Activated CD4-positive, alpha-beta T cell treated with anti-CD3 and anti-CD28 coated beads, Interleukin-2, amount 50 U/mL, for 1 hour (primary cell): ENCODE results near the gene IKBIP.
"Not testable (repeated sequence)": the region's sequence is repeated elsewhere in the genome, so short reads cannot be mapped to it uniquely, and the experiment has no call there.

Source experiments
- DNase-seq: peaks from one replicate; pipeline ENCODE4 v3.0.0-alpha.2; 2020

IKBIP gene

GRCh38 chr12:98644712-98645571 is at the start of gene IKBIP, which contains the start of gene APAF1:
IKBIP (minus strand) TSS chr12:98644788; CDS start chr12:98644701, 87 bp downstream.
APAF1 (plus strand) TSS chr12:98645290; CDS start chr12:98648360, 3,070 bp downstream.
- peak; percentile 96 for DNase-seq

GRCh38 chr12:98691351-98691750 is 46.8 kb upstream of the IKBIP start:
- DNase-seq, result no peak

GRCh38 chr12:98686603-98687002 is 42.0 kb upstream of the IKBIP start:
- no peak for DNase-seq

GRCh38 chr12:98684199-98684598 is 39.6 kb upstream of the IKBIP start:
- no peak for DNase-seq

- DNase-seq, result no peak
Observed at GRCh38 chr12:98679611-98680005, 35.0 kb upstream of the IKBIP start.

- DNase-seq, result no peak
Observed at GRCh38 chr12:98678946-98679610, 34.5 kb upstream of the IKBIP start.

- DNase-seq, result no peak
Observed at GRCh38 chr12:98678236-98678945, 33.8 kb upstream of the IKBIP start.

- DNase-seq, result no peak
Observed at GRCh38 chr12:98674841-98675240, 30.3 kb upstream of the IKBIP start.

- no peak for DNase-seq
Observed at GRCh38 chr12:98671459-98671858, 26.9 kb upstream of the IKBIP start.

- no peak for DNase-seq
Observed at GRCh38 chr12:98669751-98670150, 25.2 kb upstream of the IKBIP start.

- no peak for DNase-seq
Observed at GRCh38 chr12:98660521-98660920, 15.9 kb upstream of the IKBIP start.

GRCh38 chr12:98656289-98657101 is 11.9 kb upstream of the IKBIP start:
- no peak for DNase-seq

- no peak for DNase-seq
Observed at GRCh38 chr12:98653866-98654493, 9.4 kb upstream of the IKBIP start.

- no peak for DNase-seq
Observed at GRCh38 chr12:98651328-98651727, 6.7 kb upstream of the IKBIP start.

GRCh38 chr12:98646294-98647090 is 1.9 kb upstream of the IKBIP start:
- no peak for DNase-seq

GRCh38 chr12:98645572-98646067 is 1.0 kb upstream of the IKBIP start:
- peak; percentile 8 for DNase-seq

GRCh38 chr12:98644433-98644711 is 216 bp downstream of the IKBIP start:
- DNase-seq, result no peak

GRCh38 chr12:98642801-98643200 is 1.8 kb downstream of the IKBIP start:
- not testable (repeated sequence) for DNase-seq

GRCh38 chr12:98639491-98639890 is 5.1 kb downstream of the IKBIP start:
- no peak for DNase-seq

- DNase-seq, result no peak
Observed at GRCh38 chr12:98638009-98638408, 6.6 kb downstream of the IKBIP start.

GRCh38 chr12:98637068-98637467 is 7.5 kb downstream of the IKBIP start:
- DNase-seq, result no peak
